Measurements from ENCODE around the gene C20orf96. TPM values are rescaled to one million over a fixed set of nuclear protein-coding genes. Genes with fewer than 3 reads are reported as not detected.

C20orf96 gene
- total and polyA plus RNA-seq, 2 experiments from 2014 or later: 14.6 to 36.3 TPM

DNA sequence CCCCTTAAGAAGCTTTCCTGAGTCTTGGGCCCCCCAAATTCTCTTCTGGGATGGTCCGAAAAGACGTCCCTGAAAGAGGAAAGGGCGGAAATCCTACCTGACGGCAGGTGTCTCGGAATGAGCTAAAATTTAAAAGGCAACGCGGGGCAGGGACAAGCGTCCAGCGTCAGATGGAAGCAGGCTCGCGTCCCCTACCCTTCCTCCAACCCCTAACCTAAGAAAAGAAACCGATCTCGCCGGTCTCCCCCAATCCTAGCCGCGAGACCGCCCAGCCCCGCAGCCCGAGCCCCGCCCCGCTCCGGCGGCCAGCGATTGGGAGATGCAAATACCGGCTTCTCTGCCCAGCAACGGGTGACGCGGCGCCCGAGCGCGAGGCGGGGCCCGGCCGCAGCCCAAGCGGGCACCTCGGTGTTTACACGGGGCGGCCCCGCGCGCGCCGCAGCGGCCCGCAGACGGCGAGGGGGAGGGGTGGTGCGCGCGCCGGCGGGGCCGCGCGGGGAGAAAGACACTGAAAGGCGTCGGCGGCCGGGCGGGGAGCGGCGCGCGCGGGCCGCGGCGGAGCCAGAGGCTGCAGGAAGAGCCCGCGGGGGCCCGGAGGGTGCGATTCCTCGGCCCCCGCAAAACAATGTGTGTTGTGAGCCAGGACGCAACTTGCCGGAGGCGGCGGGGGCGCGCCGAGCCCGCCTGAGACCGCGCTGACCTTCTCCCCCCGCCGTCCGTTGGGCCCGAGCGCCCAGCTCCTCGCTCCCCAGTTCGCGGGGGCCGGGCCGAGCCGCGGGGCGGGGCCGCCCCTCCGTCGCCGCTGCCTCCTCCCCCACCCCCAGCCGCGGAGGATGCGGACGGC is 34.7 kb upstream of the C20orf96 start, which contains the start of gene SOX12:
TSS of gene SOX12 (plus strand) at position 508 of the 844 bp plus-strand sequence. CDS start 373 bp downstream, outside the sequence.
- peak; percentile 56 for ATAC-seq
- H3K79me2 ChIP-seq (replicated peaks; ENCODE audit: insufficient read depth): peaks cover 39% of the 10 kb centered on the region

DNA sequence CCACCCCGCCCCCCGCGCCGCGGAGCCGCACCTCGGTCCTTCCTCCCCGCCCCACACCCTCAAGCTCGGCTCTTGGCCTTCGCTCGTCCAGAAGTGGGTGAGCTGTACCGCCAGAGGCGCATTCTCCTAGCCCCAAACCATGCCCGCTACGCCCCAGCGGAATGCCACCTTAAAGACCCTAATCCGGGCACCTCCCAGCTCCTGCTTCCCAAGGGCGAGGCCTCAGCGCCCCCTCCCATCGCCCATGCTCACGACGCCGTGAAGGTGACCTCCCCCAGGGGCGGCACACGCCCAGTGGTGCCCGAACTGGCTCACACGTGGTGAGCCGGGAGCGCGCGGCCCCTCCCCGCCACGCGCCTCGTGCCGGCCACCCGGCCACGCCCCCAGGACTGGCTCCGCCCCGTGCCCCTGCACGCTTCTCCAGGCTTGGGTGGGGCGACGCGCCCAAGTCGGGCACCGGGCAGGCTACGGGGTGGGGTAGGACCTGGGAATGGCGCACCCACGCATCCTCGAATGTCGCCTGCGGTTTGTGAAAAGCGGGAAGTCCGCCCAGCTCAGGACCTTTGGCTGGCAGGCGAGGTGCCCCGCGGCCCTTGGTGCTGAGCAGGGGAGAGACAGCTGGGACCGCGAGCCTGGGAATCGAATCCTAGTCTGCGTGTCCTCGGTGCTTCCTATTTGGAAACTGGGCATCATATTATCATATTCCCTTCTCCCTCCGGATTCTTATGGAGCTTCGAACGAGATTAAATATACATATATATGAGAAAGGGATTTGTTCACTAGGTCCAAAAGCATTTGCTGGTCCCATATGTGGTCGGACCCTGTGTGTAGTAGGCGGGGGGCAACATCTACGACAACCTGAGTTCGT is 33.9 kb upstream of the C20orf96 start:
- H3K36me3 ChIP-seq (ENCODE audit: insufficient read depth): peaks cover 10% of the 10 kb centered on the region; the same call in 1 of the 2 replicates
- H3K9me2 ChIP-seq (ENCODE audit: insufficient read depth): no peaks in the 10 kb centered on the region
- peak; percentile 96 for DNase-seq (ENCODE audit: low spot score)
- Mint-ChIP-seq H3K4me1 (peaks cover 42% of the 10 kb centered on the region), H3K9me3 (peaks cover 4% of the 10 kb centered on the region; the same call in 2 of the 3 replicates), H3K36me3 (ENCODE audit: low read depth) (peaks cover 40% of the 10 kb centered on the region), H3K27me3 (ENCODE audit: insufficient read depth, low read depth, poor library complexity) (peaks cover 7% of the 10 kb centered on the region), H3K4me3 (peak overlapping the region; percentile 94), H3K27ac (peak overlapping the region; percentile 99)
- peaks cover 30% of the 10 kb centered on the region for H3K79me2 ChIP-seq (replicated peaks; ENCODE audit: insufficient read depth)
- peak overlapping the region; percentile 97 for H3K27ac ChIP-seq (ENCODE audit: low read depth)
- peak overlapping the region; percentile 86 for H3K4me3 ChIP-seq
- peak; percentile 41 for ATAC-seq
- no peaks in the 10 kb centered on the region for H3K27me3 ChIP-seq (ENCODE audit: insufficient read depth)
- peaks cover 38% of the 10 kb centered on the region for H3K4me1 ChIP-seq (ENCODE audit: insufficient read depth)
- H4K20me1 ChIP-seq (replicated peaks; ENCODE audit: insufficient read depth): peaks cover 12% of the 10 kb centered on the region
- H3F3A ChIP-seq (replicated peaks; ENCODE audit: low read depth): peaks cover 20% of the 10 kb centered on the region
- peak overlapping the region; percentile 96 for H3K4me2 ChIP-seq
- H2AFZ ChIP-seq: no peak overlapping the region
- TF ChIP-seq CREB1 (CRISPR knock-in tag; IDR thresholded peaks at IDR 0.05; ENCODE audit: low read depth) (peak; percentile 67), ZNF331 (CRISPR knock-in tag; IDR thresholded peaks at IDR 0.05; ENCODE audit: low read depth) (no peak), EZH2 (IDR thresholded peaks at IDR 0.05; ENCODE audit: low read depth, unreplicated experiment) (no peak), EZH2phosphoT487 (IDR thresholded peaks at IDR 0.05; ENCODE audit: unreplicated experiment) (no peak), STAT1 (IDR thresholded peaks at IDR 0.05; ENCODE audit: unreplicated experiment) (no peak), ZNF114 (CRISPR knock-in tag; IDR thresholded peaks at IDR 0.05) (no peak)
- TF ChIP-seq, protein P1, sequence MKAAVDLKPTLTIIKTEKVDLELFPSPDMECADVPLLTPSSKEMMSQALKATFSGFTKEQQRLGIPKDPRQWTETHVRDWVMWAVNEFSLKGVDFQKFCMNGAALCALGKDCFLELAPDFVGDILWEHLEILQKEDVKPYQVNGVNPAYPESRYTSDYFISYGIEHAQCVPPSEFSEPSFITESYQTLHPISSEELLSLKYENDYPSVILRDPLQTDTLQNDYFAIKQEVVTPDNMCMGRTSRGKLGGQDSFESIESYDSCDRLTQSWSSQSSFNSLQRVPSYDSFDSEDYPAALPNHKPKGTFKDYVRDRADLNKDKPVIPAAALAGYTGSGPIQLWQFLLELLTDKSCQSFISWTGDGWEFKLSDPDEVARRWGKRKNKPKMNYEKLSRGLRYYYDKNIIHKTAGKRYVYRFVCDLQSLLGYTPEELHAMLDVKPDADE (IDR thresholded peaks at IDR 0.05): no peak
- TF ChIP-seq, protein P2, sequence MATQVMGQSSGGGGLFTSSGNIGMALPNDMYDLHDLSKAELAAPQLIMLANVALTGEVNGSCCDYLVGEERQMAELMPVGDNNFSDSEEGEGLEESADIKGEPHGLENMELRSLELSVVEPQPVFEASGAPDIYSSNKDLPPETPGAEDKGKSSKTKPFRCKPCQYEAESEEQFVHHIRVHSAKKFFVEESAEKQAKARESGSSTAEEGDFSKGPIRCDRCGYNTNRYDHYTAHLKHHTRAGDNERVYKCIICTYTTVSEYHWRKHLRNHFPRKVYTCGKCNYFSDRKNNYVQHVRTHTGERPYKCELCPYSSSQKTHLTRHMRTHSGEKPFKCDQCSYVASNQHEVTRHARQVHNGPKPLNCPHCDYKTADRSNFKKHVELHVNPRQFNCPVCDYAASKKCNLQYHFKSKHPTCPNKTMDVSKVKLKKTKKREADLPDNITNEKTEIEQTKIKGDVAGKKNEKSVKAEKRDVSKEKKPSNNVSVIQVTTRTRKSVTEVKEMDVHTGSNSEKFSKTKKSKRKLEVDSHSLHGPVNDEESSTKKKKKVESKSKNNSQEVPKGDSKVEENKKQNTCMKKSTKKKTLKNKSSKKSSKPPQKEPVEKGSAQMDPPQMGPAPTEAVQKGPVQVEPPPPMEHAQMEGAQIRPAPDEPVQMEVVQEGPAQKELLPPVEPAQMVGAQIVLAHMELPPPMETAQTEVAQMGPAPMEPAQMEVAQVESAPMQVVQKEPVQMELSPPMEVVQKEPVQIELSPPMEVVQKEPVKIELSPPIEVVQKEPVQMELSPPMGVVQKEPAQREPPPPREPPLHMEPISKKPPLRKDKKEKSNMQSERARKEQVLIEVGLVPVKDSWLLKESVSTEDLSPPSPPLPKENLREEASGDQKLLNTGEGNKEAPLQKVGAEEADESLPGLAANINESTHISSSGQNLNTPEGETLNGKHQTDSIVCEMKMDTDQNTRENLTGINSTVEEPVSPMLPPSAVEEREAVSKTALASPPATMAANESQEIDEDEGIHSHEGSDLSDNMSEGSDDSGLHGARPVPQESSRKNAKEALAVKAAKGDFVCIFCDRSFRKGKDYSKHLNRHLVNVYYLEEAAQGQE (IDR thresholded peaks at IDR 0.05; ENCODE audit: unreplicated experiment): no peak

More for the DNA sequence above, 34.7 kb upstream of the C20orf96 start, which contains the start of gene SOX12:
- Histone ChIP-seq H3K27me3 (ENCODE audit: insufficient read depth) (no peaks in the 10 kb centered on the region), H3K4me3 (peak within 1 kb of the TSS; percentile 91), H3K36me3 (ENCODE audit: insufficient read depth) (peaks cover 4% of the 10 kb centered on the region; the same call in 1 of the 2 replicates), H4K20me1 (replicated peaks; ENCODE audit: insufficient read depth) (peaks cover 21% of the 10 kb centered on the region), H3K4me2 (peak within 1 kb of the TSS; percentile 96), H3F3A (replicated peaks; ENCODE audit: low read depth) (peaks cover 26% of the 10 kb centered on the region), H3K27ac (ENCODE audit: low read depth) (peak within 1 kb of the TSS; percentile 97), H2AFZ (no peak within 1 kb of the TSS), H3K4me1 (ENCODE audit: insufficient read depth) (peaks cover 47% of the 10 kb centered on the region), H3K9me2 (ENCODE audit: insufficient read depth) (no peaks in the 10 kb centered on the region)
- peaks cover 42% of the 10 kb centered on the region for H3K36me3 Mint-ChIP-seq (ENCODE audit: low read depth)
- peak within 1 kb of the TSS; percentile 94 for H3K4me3 Mint-ChIP-seq
- TF ChIP-seq ZNF331 (CRISPR knock-in tag; IDR thresholded peaks at IDR 0.05; ENCODE audit: low read depth) (no peak), EZH2 (IDR thresholded peaks at IDR 0.05; ENCODE audit: low read depth, unreplicated experiment) (no peak), CREB1 (CRISPR knock-in tag; IDR thresholded peaks at IDR 0.05; ENCODE audit: low read depth) (peak; percentile 95), JUNB (IDR thresholded peaks at IDR 0.05; ENCODE audit: unreplicated experiment) (no peak), POLR2AphosphoS5 (IDR thresholded peaks at IDR 0.05; ENCODE audit: low read depth) (peak; percentile 47; the same call in 1 of the 2 replicates), NANOG (IDR thresholded peaks at IDR 0.05; ENCODE audit: borderline replicate concordance) (no peak)
- TF ChIP-seq, protein P1 (IDR thresholded peaks at IDR 0.05): no peak
- peak; percentile 97 for DNase-seq (ENCODE audit: low spot score)
- peaks cover 50% of the 10 kb centered on the region for H3K4me1 Mint-ChIP-seq
- peak within 1 kb of the TSS; percentile 99 for H3K27ac Mint-ChIP-seq
- H3K27me3 Mint-ChIP-seq (ENCODE audit: insufficient read depth, low read depth, poor library complexity): peaks cover 5% of the 10 kb centered on the region
- H3K9me3 Mint-ChIP-seq: peaks cover 4% of the 10 kb centered on the region; the same call in 2 of the 3 replicates
